OCI-LY1 (cell line): ENCODE measurements around the gene SH3YL1.

Experiments
- EZH2 ChIP-seq: fragments of 200-600 bp; sonication (generic), shearing (Covaris generic); IDR thresholded peaks from 2 replicates; pipeline ENCODE4 v1.8.0; 2017; ENCODE audit warnings: borderline replicate concordance, mixed run types, mild to moderate bottlenecking, antibody characterized with exemption, low read length, moderate library complexity, mixed read lengths
- TF ChIP-seq, protein P1 (sequence below): fragments of 200-600 bp; sonication (generic), shearing (Covaris generic); IDR thresholded peaks from 2 replicates; pipeline ENCODE4 v1.5.1; 2017; ENCODE audit warnings: mild to moderate bottlenecking, antibody characterized with exemption, low read length, moderate library complexity, mixed read lengths

GRCh38 chr2:246489-247144 is 17.2 kb downstream of the SH3YL1 start:
- TF ChIP-seq, protein P1, sequence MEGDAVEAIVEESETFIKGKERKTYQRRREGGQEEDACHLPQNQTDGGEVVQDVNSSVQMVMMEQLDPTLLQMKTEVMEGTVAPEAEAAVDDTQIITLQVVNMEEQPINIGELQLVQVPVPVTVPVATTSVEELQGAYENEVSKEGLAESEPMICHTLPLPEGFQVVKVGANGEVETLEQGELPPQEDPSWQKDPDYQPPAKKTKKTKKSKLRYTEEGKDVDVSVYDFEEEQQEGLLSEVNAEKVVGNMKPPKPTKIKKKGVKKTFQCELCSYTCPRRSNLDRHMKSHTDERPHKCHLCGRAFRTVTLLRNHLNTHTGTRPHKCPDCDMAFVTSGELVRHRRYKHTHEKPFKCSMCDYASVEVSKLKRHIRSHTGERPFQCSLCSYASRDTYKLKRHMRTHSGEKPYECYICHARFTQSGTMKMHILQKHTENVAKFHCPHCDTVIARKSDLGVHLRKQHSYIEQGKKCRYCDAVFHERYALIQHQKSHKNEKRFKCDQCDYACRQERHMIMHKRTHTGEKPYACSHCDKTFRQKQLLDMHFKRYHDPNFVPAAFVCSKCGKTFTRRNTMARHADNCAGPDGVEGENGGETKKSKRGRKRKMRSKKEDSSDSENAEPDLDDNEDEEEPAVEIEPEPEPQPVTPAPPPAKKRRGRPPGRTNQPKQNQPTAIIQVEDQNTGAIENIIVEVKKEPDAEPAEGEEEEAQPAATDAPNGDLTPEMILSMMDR, result peak; percentile 67
- TF ChIP-seq EZH2, result no peak
